ENCODE measurements around the gene GABRA5. TPM values are rescaled to one million over a fixed set of nuclear protein-coding genes. Genes with fewer than 3 reads are reported as not detected.

GABRA5 gene
- total RNA-seq, 1 experiment from 2014 or later, result not detected

DNA sequence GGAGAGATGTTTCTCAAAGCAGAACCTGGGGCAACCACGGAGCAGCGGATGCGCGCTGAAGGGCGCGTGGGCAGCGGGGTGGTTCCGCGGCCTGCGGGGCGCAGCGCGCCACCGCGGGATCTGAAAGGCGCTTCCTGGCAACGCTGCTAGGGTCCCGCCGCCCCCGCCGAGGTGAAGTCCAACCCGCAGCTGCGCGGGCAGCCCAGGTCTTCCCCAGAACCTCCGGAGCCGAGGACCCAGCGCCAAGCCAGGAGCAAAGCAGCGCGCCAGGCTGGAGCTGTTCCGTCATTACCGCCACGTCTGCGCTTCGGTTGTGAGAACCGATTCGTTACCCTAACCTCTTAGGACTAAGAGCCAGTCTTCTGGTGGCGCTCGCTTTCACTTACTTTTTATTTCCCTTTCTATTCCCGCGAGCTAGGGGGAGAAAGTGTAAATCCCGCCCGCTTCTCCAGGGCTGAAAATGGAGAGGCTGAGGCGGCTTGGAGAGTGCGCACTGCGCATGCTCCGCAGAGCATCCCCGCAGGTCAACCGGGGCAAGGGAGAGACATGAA, 100.9 kb downstream of the GABRA5 start:
- POLR2A ChIA-PET (ENCODE audit: unreplicated experiment), result no interaction called here
- Histone ChIP-seq H3K4me1 (replicated peaks; ENCODE audit: insufficient read depth) (no peaks in the 10 kb centered on the region), H3K4me3 (no peak overlapping the region), H3K4me2 (no peak overlapping the region), H3K9me2 (ENCODE audit: insufficient read depth) (no peaks in the 10 kb centered on the region), H3K27ac (no peak overlapping the region), H3F3A (ENCODE audit: insufficient read depth, low read depth) (no peaks in the 10 kb centered on the region), H2AFZ (no peak overlapping the region), H4K20me1 (ENCODE audit: insufficient read depth) (no peaks in the 10 kb centered on the region), H3K36me3 (ENCODE audit: low read depth) (no peaks in the 10 kb centered on the region), H3K79me2 (ENCODE audit: low read depth) (no peaks in the 10 kb centered on the region), H3K9me3 (ENCODE audit: insufficient read depth, low read depth) (no peaks in the 10 kb centered on the region), H3K27me3 (ENCODE audit: insufficient read depth, low read depth) (no peaks in the 10 kb centered on the region)
- intact Hi-C loops (cut with micrococcal nuclease; ENCODE audit: unreplicated experiment), result no loop called here
- no TSS peak for BruUV-seq (replicated peaks)
- TF ChIP-seq, protein P1, sequence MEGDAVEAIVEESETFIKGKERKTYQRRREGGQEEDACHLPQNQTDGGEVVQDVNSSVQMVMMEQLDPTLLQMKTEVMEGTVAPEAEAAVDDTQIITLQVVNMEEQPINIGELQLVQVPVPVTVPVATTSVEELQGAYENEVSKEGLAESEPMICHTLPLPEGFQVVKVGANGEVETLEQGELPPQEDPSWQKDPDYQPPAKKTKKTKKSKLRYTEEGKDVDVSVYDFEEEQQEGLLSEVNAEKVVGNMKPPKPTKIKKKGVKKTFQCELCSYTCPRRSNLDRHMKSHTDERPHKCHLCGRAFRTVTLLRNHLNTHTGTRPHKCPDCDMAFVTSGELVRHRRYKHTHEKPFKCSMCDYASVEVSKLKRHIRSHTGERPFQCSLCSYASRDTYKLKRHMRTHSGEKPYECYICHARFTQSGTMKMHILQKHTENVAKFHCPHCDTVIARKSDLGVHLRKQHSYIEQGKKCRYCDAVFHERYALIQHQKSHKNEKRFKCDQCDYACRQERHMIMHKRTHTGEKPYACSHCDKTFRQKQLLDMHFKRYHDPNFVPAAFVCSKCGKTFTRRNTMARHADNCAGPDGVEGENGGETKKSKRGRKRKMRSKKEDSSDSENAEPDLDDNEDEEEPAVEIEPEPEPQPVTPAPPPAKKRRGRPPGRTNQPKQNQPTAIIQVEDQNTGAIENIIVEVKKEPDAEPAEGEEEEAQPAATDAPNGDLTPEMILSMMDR (conservative IDR thresholded peaks at IDR 0.05), result no peak
- TF ChIP-seq EZH2 (IDR thresholded peaks at IDR 0.05; ENCODE audit: low read depth), result no peak
- CTCF ChIA-PET, result no interaction called here
- DNase-seq, result no peak

DNA sequence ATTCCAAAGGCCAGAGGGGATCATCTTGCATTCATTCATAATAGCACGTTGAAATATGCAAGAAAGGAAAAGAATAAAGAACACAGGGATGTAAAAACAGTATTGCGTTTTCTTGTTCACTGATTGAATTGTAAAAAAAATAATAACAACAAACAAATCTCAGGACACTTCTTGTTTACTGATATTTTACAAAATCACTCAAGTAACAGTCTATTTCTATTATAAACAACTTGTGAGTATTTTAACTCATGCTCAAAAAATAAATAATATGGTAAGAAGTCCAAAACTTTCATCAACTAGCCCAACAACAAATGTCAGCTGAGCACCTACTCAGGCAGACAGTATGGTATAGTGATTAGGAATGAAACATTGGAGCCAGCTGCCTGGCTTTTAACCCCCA, 101.9 kb downstream of the GABRA5 start:
- CTCF ChIA-PET, result no interaction called here
- Histone ChIP-seq H3K36me3 (ENCODE audit: low read depth) (no peaks in the 10 kb centered on the region), H3K4me1 (replicated peaks; ENCODE audit: insufficient read depth) (no peaks in the 10 kb centered on the region), H3K79me2 (ENCODE audit: low read depth) (no peaks in the 10 kb centered on the region), H3K4me2 (no peak overlapping the region), H3K27me3 (ENCODE audit: insufficient read depth, low read depth) (no peaks in the 10 kb centered on the region), H3F3A (ENCODE audit: insufficient read depth, low read depth) (no peaks in the 10 kb centered on the region), H3K4me3 (no peak overlapping the region), H4K20me1 (ENCODE audit: insufficient read depth) (no peaks in the 10 kb centered on the region), H3K9me2 (ENCODE audit: insufficient read depth) (no peaks in the 10 kb centered on the region), H2AFZ (no peak overlapping the region), H3K27ac (no peak overlapping the region), H3K9me3 (ENCODE audit: insufficient read depth, low read depth) (no peaks in the 10 kb centered on the region)
- DNase-seq, result no peak
- intact Hi-C loops (cut with micrococcal nuclease; ENCODE audit: unreplicated experiment), result no loop called here
- TF ChIP-seq EZH2 (IDR thresholded peaks at IDR 0.05; ENCODE audit: low read depth), result no peak
- TF ChIP-seq, protein P1 (conservative IDR thresholded peaks at IDR 0.05), result no peak
- no TSS peak for BruUV-seq (replicated peaks)
- POLR2A ChIA-PET (ENCODE audit: unreplicated experiment), result no interaction called here

DNA sequence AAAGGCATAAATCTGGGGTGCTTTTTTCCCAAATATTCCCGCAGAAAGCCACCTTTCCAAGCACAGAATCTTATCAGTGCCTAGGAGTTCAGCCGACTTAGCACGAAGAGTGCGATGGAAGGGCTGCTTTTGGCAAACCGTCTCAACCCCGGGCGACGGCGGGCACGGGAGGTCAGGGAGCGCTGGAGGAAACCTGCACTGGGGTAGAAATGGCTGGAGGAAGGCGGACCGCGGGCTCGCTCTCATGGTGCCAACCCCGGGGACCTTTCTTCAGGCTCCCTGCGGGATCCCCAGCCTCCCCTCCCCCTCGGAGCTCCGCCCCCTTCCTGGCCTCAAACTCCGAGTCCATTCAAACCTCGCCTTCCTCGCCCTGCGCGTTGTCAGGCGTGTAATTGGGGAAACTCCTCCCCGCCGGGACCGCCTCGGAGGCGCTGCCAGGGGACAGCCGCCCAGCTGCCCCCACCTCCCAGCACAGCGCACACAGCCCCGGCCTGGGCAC, 103.9 kb downstream of the GABRA5 start, which contains the start of gene GABRG3:
Gene GABRG3 (plus strand): TSS at position 470 of the 499 bp plus-strand sequence.
- Histone ChIP-seq H3K27ac (no peak within 1 kb of the TSS), H3K4me1 (replicated peaks; ENCODE audit: insufficient read depth) (no peaks in the 10 kb centered on the region), H3K27me3 (ENCODE audit: insufficient read depth, low read depth) (no peaks in the 10 kb centered on the region), H3K4me3 (no peak within 1 kb of the TSS), H3K9me3 (ENCODE audit: insufficient read depth, low read depth) (no peaks in the 10 kb centered on the region), H4K20me1 (ENCODE audit: insufficient read depth) (no peaks in the 10 kb centered on the region), H3K79me2 (ENCODE audit: low read depth) (no peaks in the 10 kb centered on the region), H3K36me3 (ENCODE audit: low read depth) (no peaks in the 10 kb centered on the region), H2AFZ (no peak within 1 kb of the TSS), H3F3A (ENCODE audit: insufficient read depth, low read depth) (no peaks in the 10 kb centered on the region), H3K9me2 (ENCODE audit: insufficient read depth) (no peaks in the 10 kb centered on the region), H3K4me2 (no peak within 1 kb of the TSS)
- ChIA-PET POLR2A (ENCODE audit: unreplicated experiment) (no interaction called here), CTCF (no interaction called here)
- DNase-seq, result no peak
- TF ChIP-seq EZH2 (IDR thresholded peaks at IDR 0.05; ENCODE audit: low read depth), result no peak
- TF ChIP-seq, protein P1 (conservative IDR thresholded peaks at IDR 0.05), result no peak
- BruUV-seq (replicated peaks), result no TSS peak
- intact Hi-C loops (cut with micrococcal nuclease; ENCODE audit: unreplicated experiment), result no loop called here
